Measurements from ENCODE around the gene SLC27A3.

SLC27A3 gene, protein sequence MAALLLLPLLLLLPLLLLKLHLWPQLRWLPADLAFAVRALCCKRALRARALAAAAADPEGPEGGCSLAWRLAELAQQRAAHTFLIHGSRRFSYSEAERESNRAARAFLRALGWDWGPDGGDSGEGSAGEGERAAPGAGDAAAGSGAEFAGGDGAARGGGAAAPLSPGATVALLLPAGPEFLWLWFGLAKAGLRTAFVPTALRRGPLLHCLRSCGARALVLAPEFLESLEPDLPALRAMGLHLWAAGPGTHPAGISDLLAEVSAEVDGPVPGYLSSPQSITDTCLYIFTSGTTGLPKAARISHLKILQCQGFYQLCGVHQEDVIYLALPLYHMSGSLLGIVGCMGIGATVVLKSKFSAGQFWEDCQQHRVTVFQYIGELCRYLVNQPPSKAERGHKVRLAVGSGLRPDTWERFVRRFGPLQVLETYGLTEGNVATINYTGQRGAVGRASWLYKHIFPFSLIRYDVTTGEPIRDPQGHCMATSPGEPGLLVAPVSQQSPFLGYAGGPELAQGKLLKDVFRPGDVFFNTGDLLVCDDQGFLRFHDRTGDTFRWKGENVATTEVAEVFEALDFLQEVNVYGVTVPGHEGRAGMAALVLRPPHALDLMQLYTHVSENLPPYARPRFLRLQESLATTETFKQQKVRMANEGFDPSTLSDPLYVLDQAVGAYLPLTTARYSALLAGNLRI

DNA sequence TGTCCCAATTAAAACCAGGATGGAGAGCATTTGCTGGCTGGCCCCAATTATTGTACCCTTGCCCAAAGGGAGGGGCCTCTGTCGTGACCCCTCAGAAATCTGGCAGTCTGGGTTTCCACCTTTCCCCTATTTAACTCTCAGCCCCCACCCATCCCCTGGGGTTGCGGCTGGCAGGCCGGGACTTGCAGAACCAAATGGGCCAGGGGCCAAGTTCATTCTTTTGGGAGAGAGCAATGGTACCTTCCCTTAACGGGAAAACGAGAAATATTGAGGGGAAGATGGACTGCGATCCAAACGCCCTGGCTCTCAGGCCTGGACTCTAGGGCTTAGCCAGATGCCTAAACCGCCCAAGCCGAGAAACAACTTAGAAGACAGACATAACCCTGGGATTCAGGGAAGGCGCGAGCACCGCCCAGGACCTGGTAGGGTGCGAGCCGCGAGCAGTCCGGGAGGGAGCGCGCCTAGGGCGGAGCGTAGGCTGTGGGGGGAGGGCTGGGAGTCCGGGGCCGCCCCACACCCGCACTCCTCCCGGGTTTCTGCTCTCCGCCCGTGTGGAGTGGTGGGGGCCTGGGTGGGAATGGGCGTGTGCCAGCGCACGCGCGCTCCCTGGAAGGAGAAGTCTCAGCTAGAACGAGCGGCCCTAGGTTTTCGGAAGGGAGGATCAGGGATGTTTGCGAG lies at the start of gene SLC27A3:
SLC27A3 (plus strand) TSS at position 628 of the 678 bp plus-strand sequence. CDS start 91 bp downstream, outside the sequence.
- DNase-seq = peak; percentile 57

DNA sequence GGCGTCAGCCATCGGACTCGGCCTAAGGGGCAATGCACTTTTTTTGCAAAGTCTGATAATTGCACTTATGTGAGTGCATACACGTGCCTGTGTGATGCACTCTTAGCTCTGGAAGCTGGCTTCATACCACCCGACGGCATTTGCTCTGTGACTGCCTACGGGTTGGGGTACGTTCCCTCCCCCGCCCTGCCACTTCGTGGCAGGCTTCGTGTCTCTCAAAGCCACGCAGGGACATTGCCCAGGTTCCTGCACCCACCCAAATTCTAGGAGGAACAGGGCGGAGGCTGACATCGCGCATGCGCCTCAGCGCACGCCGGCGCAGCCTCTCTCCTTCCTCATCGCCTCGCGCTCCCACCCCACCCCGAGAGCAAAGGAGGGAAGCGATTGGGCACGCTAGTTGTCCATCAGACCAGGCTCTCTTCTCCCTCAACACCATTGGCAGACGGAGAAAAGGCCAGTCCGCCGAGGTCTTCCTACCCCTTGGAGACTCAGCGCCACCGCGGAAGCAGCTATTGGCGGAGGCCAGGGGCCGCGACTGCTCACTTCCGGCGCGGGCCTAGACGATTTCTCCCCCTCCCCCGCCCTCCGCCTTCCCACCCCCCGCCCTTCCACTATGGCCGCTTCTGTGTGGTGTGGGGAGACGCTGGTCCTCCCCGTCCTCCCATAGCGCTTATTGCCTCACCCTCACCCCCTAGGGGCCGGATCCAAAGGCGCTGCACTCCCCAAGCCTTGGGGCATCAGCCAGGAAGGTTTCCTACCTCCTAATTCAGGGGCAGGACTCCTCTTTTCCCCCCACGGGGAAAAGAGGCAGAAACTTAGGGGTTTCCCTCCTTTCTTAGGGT lies 47.5 kb upstream of the SLC27A3 start, which contains the start of gene INTS3:
INTS3 (plus strand) TSS at position 588 of the 842 bp plus-strand sequence. CDS start 585 bp downstream, outside the sequence.
- peak; percentile 99 for DNase-seq

DNA sequence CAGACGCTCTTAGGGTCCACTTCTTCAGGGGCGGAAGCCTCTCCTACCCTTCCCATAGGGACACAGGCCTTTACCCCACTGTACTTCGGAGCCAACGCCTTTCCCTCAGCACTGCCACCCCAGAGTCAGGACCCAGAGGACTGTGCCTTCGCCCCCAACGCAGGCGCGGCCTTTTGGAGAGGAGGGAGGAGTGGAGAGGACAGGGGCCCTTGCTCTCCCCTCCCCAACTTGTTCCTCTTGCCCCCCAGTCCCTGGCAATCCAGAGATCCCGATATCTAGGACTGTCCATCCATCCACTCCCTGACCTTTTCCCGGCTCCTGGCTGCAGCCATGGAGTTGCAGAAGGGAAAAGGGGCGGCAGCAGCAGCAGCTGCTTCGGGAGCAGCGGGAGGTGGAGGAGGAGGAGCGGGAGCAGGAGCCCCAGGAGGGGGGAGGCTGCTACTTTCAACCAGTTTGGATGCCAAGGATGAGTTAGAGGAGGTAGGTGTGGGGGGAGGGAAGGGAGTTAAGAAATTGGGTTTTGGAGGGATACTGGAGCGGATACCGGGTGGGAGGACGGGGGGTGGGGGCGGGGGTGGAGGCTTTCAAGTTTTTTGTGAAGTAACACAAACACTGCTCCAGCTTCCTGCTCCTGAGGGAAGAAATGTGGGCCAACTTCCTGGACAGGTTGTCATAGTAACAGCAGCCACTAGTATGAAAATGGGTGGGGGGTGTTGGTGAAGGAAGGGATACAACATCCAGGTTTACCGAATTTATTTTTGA lies 46.7 kb upstream of the SLC27A3 start:
- DNase-seq = no peak

DNA sequence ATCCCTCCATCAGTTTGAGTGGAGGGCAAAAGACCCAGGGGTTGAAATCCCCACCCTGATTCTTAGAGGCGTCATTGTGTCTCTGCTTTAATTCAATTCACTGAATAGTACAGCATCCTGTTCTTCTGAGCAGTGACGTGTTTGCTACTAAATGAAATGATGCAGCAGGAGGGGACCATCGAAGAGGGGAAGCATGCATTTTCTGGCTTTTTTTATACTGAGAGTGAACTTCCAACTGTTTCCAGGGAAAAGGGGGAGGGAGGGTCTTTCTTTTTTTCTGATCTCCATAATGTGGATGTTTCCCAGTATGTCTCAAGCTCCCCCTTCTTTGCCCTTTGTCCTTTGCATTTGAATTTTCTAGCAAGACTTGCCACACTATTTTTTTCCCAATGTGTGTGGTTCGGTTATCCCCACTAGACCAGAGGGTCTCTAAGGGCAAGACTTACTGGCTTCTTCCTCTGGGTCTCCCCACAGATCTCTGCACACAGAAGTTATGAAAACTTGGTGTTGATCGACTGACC lies 44.7 kb upstream of the SLC27A3 start:
- no peak for DNase-seq

DNA sequence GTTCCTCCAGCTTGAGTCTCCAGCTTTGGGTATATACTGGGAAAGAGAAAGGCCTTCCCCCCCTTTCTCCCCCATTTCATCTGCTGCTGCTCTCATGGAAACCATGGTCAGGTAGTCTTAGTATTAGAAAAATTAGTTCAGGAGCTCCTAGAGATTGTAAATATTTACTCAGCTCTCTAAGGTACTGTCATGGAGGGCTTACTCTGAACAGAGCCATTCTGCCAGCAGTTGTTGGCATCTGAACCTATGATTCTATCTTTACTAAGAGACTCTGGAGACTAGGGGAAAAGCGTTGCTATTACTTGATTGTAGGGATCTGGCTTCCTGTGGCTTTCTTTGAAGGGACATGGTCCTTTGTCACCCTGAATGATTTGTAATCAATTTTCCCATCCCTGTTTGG lies 41.2 kb upstream of the SLC27A3 start:
- no peak for DNase-seq

DNA sequence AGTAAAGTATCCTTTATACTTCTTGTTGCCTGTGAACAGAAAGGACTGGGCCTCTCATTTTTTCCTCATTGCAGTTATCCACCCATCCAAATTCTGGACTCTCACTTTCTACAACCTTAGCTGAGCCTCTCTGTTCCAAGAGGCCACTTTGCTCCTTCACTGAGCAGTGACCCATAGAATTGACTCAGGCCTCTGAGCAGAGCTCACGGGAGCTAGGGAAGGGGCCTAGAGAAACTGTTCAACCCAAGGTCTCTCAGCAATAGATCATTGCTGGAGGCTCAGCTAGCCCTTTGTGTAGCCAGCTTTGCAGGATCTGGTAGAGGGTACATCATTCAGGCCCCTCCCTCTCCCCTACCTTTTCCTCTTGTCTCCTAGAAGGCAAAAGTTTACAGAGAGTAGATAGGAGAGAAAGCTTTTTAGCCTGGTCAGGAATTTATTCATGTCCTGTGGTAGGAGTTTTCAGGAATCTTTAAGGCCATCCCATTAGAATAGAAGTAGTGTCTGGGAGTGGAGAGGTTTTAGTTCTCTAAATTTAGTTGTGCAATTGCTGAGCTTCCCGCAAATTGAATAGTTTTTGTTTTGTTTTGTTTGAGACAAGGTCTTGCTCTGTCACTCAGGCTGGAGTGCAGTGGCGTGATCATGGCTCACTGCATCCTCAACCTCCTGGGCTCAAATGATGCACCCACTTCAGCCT lies 40.7 kb upstream of the SLC27A3 start:
- no peak for DNase-seq

DNA sequence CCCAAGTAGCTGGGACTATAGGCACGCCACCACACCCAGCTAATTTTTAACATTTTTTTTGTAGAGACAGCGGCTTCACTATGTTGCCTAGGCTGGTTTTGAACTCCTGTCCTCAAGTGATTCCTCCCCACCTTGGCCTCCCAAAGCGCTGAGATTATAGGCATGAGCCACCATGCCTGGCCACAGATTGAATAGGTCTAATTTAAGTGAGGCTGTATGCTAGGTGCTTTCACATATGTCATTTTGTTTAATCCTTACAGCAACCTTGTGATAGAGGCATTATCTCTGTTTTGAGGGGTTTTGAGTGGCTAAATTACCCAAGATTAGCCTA lies 40.2 kb upstream of the SLC27A3 start:
- DNase-seq = no peak

DNA sequence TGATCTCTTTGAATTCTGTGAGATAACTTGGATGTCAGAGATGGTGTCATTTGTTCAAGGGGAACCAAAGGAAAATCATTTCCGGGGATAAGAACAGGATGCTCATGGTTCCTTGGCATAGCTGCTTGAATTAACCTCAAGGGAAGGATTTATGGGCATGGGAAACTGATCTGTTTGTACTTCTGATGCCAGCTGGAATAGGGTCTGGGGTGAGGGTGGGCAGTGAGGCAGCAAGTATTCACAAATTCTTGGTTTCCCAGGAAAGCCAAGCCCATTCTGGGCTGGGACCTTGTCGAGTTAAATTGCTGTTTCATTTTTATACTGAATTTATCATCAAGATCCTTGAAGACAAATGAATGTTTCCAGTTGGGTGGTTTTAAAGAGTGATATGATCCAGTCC lies 33.2 kb upstream of the SLC27A3 start:
- DNase-seq = no peak

DNA sequence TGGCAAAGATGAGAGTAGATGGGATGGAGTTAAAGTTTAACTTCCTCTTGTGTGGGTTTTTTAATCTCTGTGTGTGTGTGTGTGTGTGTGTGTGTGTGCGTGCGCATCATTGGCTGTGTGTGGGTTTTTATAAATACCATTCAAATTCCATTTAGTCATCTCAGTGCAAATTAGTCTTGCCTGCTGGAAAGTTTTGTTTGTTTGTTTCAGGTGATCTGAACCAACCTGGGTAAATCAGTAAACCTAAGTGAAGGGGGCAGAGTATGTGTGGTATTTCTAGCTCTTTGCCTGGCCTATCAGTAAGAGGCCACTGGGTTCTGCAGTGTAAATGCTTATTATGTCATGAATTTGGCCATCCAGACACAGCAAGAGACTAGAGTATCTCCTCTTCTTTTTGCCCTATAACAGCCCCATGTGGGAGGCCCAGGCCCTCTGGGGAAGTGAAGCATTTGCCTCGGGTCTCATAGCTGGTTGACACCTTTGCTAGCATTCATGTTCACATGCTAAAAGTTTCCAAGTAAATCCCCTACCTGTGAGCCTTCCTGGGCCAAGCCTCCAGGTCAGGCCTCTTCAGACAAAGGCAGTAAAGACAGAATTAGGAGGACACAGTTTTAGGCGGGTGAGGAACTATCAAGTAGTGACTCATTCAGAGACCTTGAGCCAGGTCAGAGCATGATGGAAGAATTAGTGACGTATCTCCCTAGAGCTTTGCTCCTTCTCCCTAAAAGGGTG lies 32.6 kb upstream of the SLC27A3 start:
- DNase-seq = no peak

DNA sequence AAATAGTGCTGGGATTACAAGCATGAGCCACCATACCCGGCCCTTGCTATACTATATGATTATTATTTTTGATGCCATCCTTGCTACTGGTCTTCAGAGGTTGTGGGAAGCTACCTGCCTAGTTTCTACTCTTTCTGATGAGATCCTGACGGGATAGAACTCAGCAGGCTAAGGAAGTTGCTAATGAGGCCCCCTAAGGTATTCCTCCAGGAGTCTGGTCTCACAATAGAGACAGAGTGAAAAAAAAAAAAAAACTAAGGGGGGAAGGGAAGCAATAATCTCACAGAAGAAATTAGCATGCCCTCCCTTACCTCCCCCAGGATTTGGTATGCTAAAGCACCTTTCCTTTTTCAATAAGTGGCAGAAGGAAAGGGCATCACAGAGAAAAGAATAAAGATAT lies 29.8 kb upstream of the SLC27A3 start:
- DNase-seq = no peak

DNA sequence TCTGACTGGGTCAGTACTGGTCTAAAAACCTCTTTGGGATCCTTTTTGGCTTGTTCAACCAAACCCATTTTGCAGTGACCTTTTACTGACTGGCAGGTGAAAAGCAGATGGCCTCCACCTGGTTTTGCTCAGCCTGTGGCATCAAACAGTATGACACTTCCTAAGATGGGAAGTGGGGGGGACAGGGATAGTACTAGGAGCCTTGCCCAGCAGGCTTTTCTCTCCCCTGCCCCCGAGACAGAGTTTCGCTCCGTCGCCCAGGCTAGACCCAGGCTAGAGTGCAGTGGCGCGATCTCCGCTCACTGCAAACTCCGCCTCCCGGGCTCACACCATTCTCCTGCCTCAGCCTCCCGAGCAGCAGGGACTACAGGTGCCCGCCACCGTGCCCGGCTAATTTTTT lies 29.0 kb upstream of the SLC27A3 start:
- DNase-seq = no peak

DNA sequence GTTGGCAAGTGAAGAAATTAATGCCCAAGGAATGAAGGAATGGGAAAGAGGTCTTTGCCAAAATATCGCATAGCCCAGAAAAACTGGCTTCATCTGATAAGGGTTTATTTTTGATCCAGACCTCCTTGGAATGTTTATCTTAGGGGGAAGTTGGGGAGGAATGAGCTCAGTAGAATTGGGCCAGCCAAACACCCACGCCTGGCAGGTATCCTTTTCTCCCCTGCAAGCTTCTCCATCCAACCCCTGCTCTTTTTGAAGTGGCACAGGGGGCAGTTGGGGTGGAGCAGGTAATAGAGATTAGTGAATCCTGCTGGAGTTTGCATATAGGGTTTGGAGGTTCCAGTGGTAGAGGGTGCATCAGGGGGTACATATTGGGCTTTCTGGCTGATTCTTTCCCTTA lies 26.3 kb upstream of the SLC27A3 start:
- DNase-seq = no peak

DNA sequence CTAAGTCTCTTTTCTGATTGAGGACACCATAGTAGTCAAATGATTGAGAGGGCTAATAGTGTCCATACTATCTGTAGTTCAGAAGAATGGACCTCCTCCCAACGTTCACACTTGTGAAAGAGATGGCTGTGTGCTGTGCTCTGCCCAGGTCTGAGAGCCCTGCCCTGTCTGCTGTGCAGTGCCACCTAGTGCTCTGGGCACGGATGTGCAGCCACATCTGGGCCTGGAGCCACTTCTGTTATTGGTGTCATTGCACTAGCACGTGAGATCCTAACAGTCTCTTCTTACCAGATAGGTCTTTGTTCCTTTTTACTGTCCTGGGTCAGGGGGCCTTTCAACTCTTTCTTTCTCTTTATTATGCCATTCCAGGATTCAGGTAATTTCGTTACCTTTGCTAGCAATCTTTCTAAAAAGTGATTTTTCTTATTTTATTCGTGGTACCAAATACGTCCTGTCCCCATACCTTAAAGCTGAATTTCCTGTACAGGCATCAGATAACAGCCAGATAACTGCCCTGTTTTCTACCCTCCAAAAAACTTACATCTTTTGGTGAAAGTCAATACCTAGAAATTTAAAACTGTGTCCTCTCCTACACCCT lies 25.7 kb upstream of the SLC27A3 start:
- peak; percentile 43 for DNase-seq

DNA sequence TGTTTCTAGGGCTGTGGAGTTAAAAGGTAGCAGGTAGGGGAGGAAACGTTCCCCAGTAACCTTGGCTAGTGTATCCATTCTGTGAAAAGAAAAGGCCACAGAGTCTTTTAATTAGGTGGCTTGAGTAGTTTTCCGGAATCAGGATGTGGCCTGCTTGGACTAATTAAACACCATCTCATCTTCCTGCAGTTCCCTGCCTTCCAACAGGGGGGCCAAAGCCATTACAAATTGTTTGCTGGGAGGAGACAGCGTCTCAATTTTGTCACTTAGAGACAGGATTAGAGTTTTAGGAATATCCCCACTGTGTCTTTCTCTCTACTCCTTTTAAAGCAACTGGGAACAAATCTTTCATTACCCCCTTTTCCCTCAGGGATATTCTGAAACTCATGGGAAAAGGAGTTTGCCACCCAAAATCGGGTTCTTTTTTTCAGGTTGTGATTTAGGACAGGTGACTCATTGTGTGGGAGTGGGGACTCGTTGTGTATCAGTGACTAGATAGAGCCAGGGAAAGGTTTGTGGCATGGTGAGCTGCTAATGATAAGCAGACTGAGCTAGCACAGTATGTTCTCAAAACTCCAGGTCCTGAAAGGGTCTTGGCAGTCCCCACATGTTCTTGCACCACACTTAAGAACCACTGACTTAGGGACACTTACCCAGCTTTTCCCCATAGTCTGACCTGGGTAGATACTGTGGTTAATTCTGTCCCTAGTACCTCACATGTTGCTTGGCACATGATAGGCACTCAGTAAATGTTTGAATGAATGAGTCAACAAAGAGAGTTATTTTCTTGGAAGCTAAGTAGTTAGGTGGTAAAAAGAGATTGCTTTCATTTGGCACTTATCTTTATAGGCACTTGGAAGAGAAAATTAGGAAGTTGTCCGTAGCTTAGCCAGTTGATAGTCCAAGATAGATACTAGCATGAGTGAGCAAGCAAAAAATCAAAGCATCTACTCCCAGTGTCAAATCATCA lies 24.9 kb upstream of the SLC27A3 start:
- no peak for DNase-seq

DNA sequence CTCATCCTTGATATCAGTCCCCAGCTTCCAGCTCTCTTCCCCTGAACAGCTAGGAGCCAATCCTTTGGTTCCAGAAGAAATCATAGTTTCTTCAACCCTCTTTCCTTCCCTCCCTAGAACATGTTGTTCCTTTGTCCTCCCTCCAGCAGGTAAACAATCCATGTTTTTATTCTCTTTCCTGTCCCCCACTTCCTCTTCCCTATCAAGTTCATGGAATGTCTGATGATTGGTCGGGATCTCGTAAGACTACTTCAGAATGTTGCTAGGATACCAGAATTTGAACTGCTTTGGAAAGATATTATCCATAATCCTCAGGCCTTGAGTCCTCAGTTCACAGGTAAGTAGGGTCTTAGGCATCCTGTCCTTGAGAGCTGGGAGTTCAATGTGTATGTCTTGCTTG lies 23.1 kb upstream of the SLC27A3 start:
- DNase-seq = no peak

DNA sequence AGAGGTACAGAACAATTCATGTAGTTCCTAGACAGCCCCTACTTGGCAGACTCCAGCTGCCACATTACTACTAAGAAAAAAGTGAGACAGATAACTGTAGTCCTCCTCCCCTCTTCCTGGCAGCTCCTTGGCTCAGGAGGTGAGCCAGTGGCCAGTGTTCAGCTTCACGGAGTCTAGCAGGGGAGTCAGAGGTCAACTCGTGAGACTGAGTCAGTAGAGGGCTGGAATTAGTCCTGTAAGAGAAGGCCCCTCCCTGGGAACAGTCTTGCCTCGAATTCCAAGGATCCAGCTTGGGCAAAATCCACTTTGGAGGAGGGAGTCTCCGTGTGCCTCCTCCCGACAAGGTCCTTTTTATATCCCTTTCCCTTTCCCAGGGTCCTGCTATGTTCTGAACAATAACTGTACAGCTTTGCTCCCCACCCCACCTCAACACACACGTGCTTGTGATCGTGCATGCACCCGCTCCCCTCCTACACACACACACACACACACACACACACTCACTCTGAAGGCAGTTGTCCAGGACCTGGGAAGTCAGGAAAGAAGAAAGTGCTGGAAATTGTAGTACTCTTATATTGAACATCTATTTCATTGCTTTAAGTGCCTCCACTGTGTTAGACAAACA lies 22.5 kb upstream of the SLC27A3 start:
- no peak for DNase-seq

DNA sequence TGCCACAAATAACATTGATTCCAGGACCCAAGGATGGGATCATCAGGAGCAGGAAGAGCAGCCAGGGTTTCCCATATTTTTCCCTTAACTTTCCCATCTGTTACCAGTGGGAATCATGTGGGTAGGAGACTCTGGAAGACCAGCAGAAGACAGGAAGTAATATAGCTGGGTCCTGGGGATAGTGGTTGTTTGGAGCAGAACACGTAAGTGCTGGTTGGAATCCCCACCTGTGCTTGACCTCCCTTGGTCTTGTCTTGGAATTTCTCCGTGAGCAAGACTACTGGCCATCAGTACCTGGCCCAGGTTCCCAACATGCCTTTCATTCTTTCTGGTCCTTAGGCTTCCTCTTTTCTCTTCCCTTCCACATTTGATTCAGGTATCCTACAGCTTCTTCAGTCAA lies 20.9 kb upstream of the SLC27A3 start:
- no peak for DNase-seq

DNA sequence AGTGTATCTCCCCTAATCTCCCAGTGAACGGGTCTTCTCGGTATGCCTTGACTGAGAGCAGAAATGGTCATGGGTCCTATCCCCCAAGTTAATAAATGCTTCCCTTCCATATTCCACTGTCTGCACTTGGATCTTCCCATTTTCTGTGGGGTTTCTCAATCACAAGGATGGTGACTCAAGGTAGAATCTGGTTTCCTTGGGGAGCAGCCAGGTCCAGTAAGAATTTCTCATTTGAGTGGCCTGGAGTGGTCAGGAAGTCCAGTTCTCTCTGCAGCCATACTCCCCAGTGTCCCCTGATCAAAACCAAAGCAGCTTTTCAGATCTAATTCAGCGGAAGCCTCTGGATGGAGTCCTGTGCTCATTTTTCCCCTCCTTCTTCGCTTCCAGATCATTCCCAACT lies 14.8 kb upstream of the SLC27A3 start:
- no peak for DNase-seq

Measured in NCI-H187 treated with DMSO at 0.1 percent for 48 hours (cell line).